Caco-2 (cell line): Measurements from ENCODE around the gene TSSK6. TPM values are rescaled to one million over a fixed set of nuclear protein-coding genes. Genes with fewer than 3 reads are reported as not detected.

ENCODE experiments used
- BruUV-seq: library from RNA; stranded (reverse); fragments of 400-500 nt; replicated peaks from 2 replicates; lab custom pipeline; 2021; lab: Mats Ljungman, UMichigan
- CTCF ChIA-PET: fragments of 300-600 bp; sonication (Branson Sonifier 250); formaldehyde crosslinking; loops from one replicate; lab custom pipeline; 2022; ENCODE audit warnings: antibody characterized with exemption; lab: Charles Lee
- POLR2A ChIA-PET: fragments of 300-600 bp; sonication (Branson Sonifier 250); formaldehyde crosslinking; loops from one replicate; lab custom pipeline; 2022; ENCODE audit warnings: antibody characterized with exemption; lab: Charles Lee
- DNase-seq, 2 experiments: peaks; one replicate each; pipeline versions ENCODE4 v3.0.0 to v3.0.0-alpha.2; 2020 to 2022
- H3K27me3 ChIP-seq: replicated peaks from 2 replicates; pipeline ENCODE4 v1.6.0; 2011; ENCODE audit warnings: low read length; ENCODE audit not compliant: control insufficient read depth, insufficient read depth
- H3K36me3 ChIP-seq: 2 replicates; pipeline ENCODE4 v1.5.1; 2011; ENCODE audit warnings: low read length; ENCODE audit not compliant: control insufficient read depth, insufficient read depth
- H3K4me1 ChIP-seq: fragments of 250-450 bp; sonication (Bioruptor Pico); 2 replicates; pipeline ENCODE4 v1.5.1; 2020; ENCODE audit warnings: mild to moderate bottlenecking
- H3K4me3 ChIP-seq: 2 replicates; pipeline ENCODE4 v1.5.1; 2011; ENCODE audit warnings: low read depth, mild to moderate bottlenecking, control low read depth, low read length
- H3K9me3 ChIP-seq: fragments of 250-450 bp; sonication (Bioruptor Pico); 2 replicates; pipeline ENCODE4 v1.5.1; 2020; ENCODE audit warnings: mild to moderate bottlenecking, moderate library complexity
- H3K27ac Mint-ChIP-seq: one replicate; pipeline ENCODE4 v1.8.0; 2022; ENCODE audit warnings: mixed read lengths; ENCODE audit not compliant: unreplicated experiment
- H3K27me3 Mint-ChIP-seq: one replicate; pipeline ENCODE4 v1.8.0; 2022; ENCODE audit warnings: mixed read lengths; ENCODE audit not compliant: insufficient read depth, unreplicated experiment
- H3K36me3 Mint-ChIP-seq: one replicate; pipeline ENCODE4 v1.8.0; 2022; ENCODE audit warnings: mild to moderate bottlenecking, mixed read lengths; ENCODE audit not compliant: insufficient read depth, unreplicated experiment
- H3K4me1 Mint-ChIP-seq: one replicate; pipeline ENCODE4 v1.8.0; 2022; ENCODE audit warnings: low read depth, mixed read lengths; ENCODE audit not compliant: unreplicated experiment
- H3K4me3 Mint-ChIP-seq: one replicate; pipeline ENCODE4 v1.8.0; 2022; ENCODE audit warnings: mild to moderate bottlenecking, moderate library complexity, mixed read lengths; ENCODE audit not compliant: unreplicated experiment
- H3K9me3 Mint-ChIP-seq: one replicate; pipeline ENCODE4 v1.8.0; 2022; ENCODE audit warnings: mixed read lengths; ENCODE audit not compliant: unreplicated experiment
- intact Hi-C: fragments of 100-400 bp; cut with micrococcal nuclease; formaldehyde crosslinking; loops from one replicate; pipeline ENCODE4 v1.10.0; 2022; ENCODE audit not compliant: unreplicated experiment
- total RNA-seq: library from RNA; stranded (reverse); gene quantifications from 2 replicates; pipeline ENCODE4 v1.2.3, GENCODE V29; 2022
- TF ChIP-seq, protein P1 (sequence below), 2 experiments: fragments of 200-600 bp in 1 of 2; IDR thresholded peaks; 1 replicate in 1 of 2; 2 replicates in 1 of 2; pipeline versions ENCODE4 v1.5.1 to v1.8.0; 2011 to 2022; ENCODE audit warnings: antibody characterized with exemption in 1 of 2, control low read depth in 1 of 2, inconsistent platforms in 1 of 2, low read depth in 1 of 2, low read length in 1 of 2, mild to moderate bottlenecking in 1 of 2, moderate library complexity in 1 of 2; ENCODE audit not compliant: insufficient read depth in 1 of 2, severe bottlenecking in 1 of 2, unreplicated experiment in 1 of 2

The TSSK6 gene
- total RNA-seq, 1 experiment from 2014 or later = 3.8 TPM

DNA sequence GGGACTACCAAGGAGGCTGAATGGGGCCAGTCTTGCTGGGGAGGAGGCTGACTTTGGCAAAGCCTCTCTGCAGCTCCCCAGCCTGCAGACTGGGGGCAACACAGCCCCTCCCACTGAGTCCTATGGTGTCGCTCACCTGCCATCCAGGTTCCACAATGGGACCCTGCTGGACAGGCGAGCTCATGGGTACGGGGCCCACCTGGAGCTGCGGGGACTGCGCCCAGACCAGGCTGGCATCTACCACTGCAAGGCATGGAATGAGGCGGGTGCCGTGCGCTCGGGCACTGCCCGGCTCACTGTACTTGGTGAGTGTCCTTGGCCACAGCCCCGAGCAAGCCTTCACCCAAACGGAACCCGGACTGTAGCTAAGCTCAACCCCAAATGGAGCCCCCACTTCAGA, 27.8 kb upstream of the TSSK6 start:
- ChIA-PET POLR2A (no interaction called here), CTCF (no interaction called here)
- no peak for DNase-seq
- Mint-ChIP-seq H3K4me3 (no peak overlapping the region), H3K36me3 (no peaks in the 10 kb centered on the region), H3K27me3 (no peaks in the 10 kb centered on the region), H3K27ac (no peak overlapping the region), H3K9me3 (no peaks in the 10 kb centered on the region), H3K4me1 (peaks cover 6% of the 10 kb centered on the region)
- H3K4me3 ChIP-seq = no peak overlapping the region
- no peaks in the 10 kb centered on the region for H3K36me3 ChIP-seq
- H3K4me1 ChIP-seq = no peaks in the 10 kb centered on the region
- no TSS peak for BruUV-seq
- TF ChIP-seq, protein P1, sequence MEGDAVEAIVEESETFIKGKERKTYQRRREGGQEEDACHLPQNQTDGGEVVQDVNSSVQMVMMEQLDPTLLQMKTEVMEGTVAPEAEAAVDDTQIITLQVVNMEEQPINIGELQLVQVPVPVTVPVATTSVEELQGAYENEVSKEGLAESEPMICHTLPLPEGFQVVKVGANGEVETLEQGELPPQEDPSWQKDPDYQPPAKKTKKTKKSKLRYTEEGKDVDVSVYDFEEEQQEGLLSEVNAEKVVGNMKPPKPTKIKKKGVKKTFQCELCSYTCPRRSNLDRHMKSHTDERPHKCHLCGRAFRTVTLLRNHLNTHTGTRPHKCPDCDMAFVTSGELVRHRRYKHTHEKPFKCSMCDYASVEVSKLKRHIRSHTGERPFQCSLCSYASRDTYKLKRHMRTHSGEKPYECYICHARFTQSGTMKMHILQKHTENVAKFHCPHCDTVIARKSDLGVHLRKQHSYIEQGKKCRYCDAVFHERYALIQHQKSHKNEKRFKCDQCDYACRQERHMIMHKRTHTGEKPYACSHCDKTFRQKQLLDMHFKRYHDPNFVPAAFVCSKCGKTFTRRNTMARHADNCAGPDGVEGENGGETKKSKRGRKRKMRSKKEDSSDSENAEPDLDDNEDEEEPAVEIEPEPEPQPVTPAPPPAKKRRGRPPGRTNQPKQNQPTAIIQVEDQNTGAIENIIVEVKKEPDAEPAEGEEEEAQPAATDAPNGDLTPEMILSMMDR (IDR thresholded peaks at IDR 0.05; ENCODE audit: insufficient read depth in 1 of 2, low read depth in 1 of 2, low read length in 1 of 2, severe bottlenecking in 1 of 2, unreplicated experiment in 1 of 2) = no peak
- intact Hi-C loops = no loop called here
- no peaks in the 10 kb centered on the region for H3K9me3 ChIP-seq
- no peaks in the 10 kb centered on the region for H3K27me3 ChIP-seq

GRCh38 chr19:19542507-19542906, 27.2 kb upstream of the TSSK6 start:
- no peaks in the 10 kb centered on the region for H3K4me1 ChIP-seq
- intact Hi-C loops = no loop called here
- no peak for DNase-seq
- no peak overlapping the region for H3K27ac Mint-ChIP-seq
- H3K27me3 ChIP-seq = no peaks in the 10 kb centered on the region
- CTCF ChIA-PET = no interaction called here
- no TSS peak for BruUV-seq
- no peaks in the 10 kb centered on the region for H3K27me3 Mint-ChIP-seq
- TF ChIP-seq, protein P1 (IDR thresholded peaks at IDR 0.05; ENCODE audit: insufficient read depth in 1 of 2, low read depth in 1 of 2, low read length in 1 of 2, severe bottlenecking in 1 of 2, unreplicated experiment in 1 of 2) = no peak
- H3K4me1 Mint-ChIP-seq = peaks cover 6% of the 10 kb centered on the region
- POLR2A ChIA-PET = no interaction called here
- H3K9me3 Mint-ChIP-seq = no peaks in the 10 kb centered on the region
- H3K36me3 Mint-ChIP-seq = no peaks in the 10 kb centered on the region
- H3K4me3 ChIP-seq = no peak overlapping the region
- no peak overlapping the region for H3K4me3 Mint-ChIP-seq
- H3K36me3 ChIP-seq = no peaks in the 10 kb centered on the region
- no peaks in the 10 kb centered on the region for H3K9me3 ChIP-seq

GRCh38 chr19:19541616-19542015, 26.3 kb upstream of the TSSK6 start:
- H3K36me3 Mint-ChIP-seq = peaks cover 4% of the 10 kb centered on the region
- no peak overlapping the region for H3K4me3 ChIP-seq
- no peaks in the 10 kb centered on the region for H3K9me3 Mint-ChIP-seq
- BruUV-seq = no TSS peak
- no peak overlapping the region for H3K27ac Mint-ChIP-seq
- ChIA-PET CTCF (no interaction called here), POLR2A (no interaction called here)
- H3K36me3 ChIP-seq = no peaks in the 10 kb centered on the region
- H3K4me3 Mint-ChIP-seq = no peak overlapping the region
- no peaks in the 10 kb centered on the region for H3K27me3 ChIP-seq
- H3K4me1 Mint-ChIP-seq = peaks cover 6% of the 10 kb centered on the region
- H3K9me3 ChIP-seq = no peaks in the 10 kb centered on the region
- H3K4me1 ChIP-seq = no peaks in the 10 kb centered on the region
- no peak for DNase-seq
- intact Hi-C loops = no loop called here
- H3K27me3 Mint-ChIP-seq = no peaks in the 10 kb centered on the region
- TF ChIP-seq, protein P1 (IDR thresholded peaks at IDR 0.05; ENCODE audit: insufficient read depth in 1 of 2, low read depth in 1 of 2, low read length in 1 of 2, severe bottlenecking in 1 of 2, unreplicated experiment in 1 of 2) = no peak
